Breast epithelium (tissue), 3 donors: ENCODE data around the gene FKRP.

Experiments used
- CTCF ChIP-seq, 3 donors: fragments of 450-650 bp; IDR thresholded peaks; one replicate each; pipeline ENCODE4 v1.5.1; 2016 to 2017; ENCODE audit warnings: antibody characterized with exemption in 3 of 3, mild to moderate bottlenecking in 3 of 3, moderate library complexity in 3 of 3
- POLR2A ChIP-seq: fragments of 450-650 bp; IDR thresholded peaks from one replicate; pipeline ENCODE4 v1.6.1; 2016; ENCODE audit warnings: antibody characterized with exemption, mild to moderate bottlenecking, moderate library complexity

- no peak for TF ChIP-seq POLR2A
- no peak for TF ChIP-seq CTCF (IDR thresholded peaks at IDR 0.05)
These were observed 52.0 kb downstream of the FKRP start for GRCh38 chr19:46797881-46798280.
